ENCODE measurements around the gene MCC.
"Not testable (repeated sequence)": the region's sequence is repeated elsewhere in the genome, so short reads cannot be mapped to it uniquely, and the experiment has no call there.

Gene MCC

GRCh38 chr5:113085084-113085414 lies 403.2 kb downstream of the MCC start:
- no peak for DNase-seq

GRCh38 chr5:113084402-113085083 lies 403.7 kb downstream of the MCC start:
- no peak for DNase-seq

- DNase-seq = no peak
Measured at GRCh38 chr5:113083481-113083880, 404.8 kb downstream of the MCC start.

- DNase-seq = no peak
Measured at GRCh38 chr5:113082547-113082905, 405.7 kb downstream of the MCC start.

- DNase-seq = peak in 3 of 56 donors; percentile 9 to 31 (median 15)
Measured at GRCh38 chr5:113081881-113082546, 406.2 kb downstream of the MCC start.

GRCh38 chr5:113081091-113081839 lies 407.0 kb downstream of the MCC start:
- DNase-seq = no peak

GRCh38 chr5:113076649-113077048 lies 411.6 kb downstream of the MCC start:
- DNase-seq = not testable (repeated sequence)

GRCh38 chr5:113075019-113075418 lies 413.2 kb downstream of the MCC start:
- DNase-seq = no peak

GRCh38 chr5:113073629-113074034 lies 414.6 kb downstream of the MCC start:
- DNase-seq = not testable (repeated sequence)

- DNase-seq = no peak
Measured at GRCh38 chr5:113071401-113071800, 416.9 kb downstream of the MCC start.

GRCh38 chr5:113070901-113071300 lies 417.4 kb downstream of the MCC start:
- DNase-seq = no peak

GRCh38 chr5:113068559-113068958 lies 419.7 kb downstream of the MCC start:
- no peak for DNase-seq

- peak in 15 of 56 donors; percentile 5 to 44 (median 22) for DNase-seq
Measured at GRCh38 chr5:113067635-113068344, 420.5 kb downstream of the MCC start.

- DNase-seq = no peak
Measured at GRCh38 chr5:113065626-113066025, 422.6 kb downstream of the MCC start.

- no peak for DNase-seq
Measured at GRCh38 chr5:113064806-113065205, 423.4 kb downstream of the MCC start.

GRCh38 chr5:113063927-113064326 lies 424.3 kb downstream of the MCC start:
- peak in 1 of 56 donors; percentile 10 for DNase-seq

GRCh38 chr5:113062869-113063508 lies 425.3 kb downstream of the MCC start:
- DNase-seq = no peak

- no peak for DNase-seq
Measured at GRCh38 chr5:113061846-113062780, 426.1 kb downstream of the MCC start.

- DNase-seq = no peak
Measured at GRCh38 chr5:113060408-113061025, 427.7 kb downstream of the MCC start.
